Upper lobe of left lung (tissue), 4 donors: Measurements from ENCODE around the gene EAF2.

Experiments
- CTCF ChIP-seq, 6 experiments: fragments of 450-650 bp in 4 of 6; fragments of 200-600 bp in 2 of 6; sonication (generic) in 2 of 6; IDR thresholded peaks; one replicate each; pipeline ENCODE4 v1.5.1; 2016 to 2019; ENCODE audit warnings: antibody characterized with exemption in 6 of 6
- POLR2A ChIP-seq, 4 donors: fragments of 450-650 bp; IDR thresholded peaks; one replicate each; pipeline ENCODE4 v1.5.1; 2016 to 2017; ENCODE audit warnings: antibody characterized with exemption in 4 of 4, mild to moderate bottlenecking in 2 of 4
- POLR2AphosphoS5 ChIP-seq, 2 donors: sonication (generic); formaldehyde crosslinking; IDR thresholded peaks; one replicate each; pipeline ENCODE4 v1.5.1; 2017; ENCODE audit warnings: antibody characterized with exemption in 2 of 2

GRCh38 chr3:121803771-121804320, 31.2 kb upstream of the EAF2 start:
- TF ChIP-seq POLR2AphosphoS5 (IDR thresholded peaks at IDR 0.05) (no peak), CTCF (IDR thresholded peaks at IDR 0.05) (no peak), POLR2A (IDR thresholded peaks at IDR 0.05) (no peak)
